ENCODE data around the gene ZNF277.

- TF ChIP-seq POLR2A (IDR thresholded peaks at IDR 0.05) (no peak), CTCF (IDR thresholded peaks at IDR 0.05) (no peak), POLR2AphosphoS5 (IDR thresholded peaks at IDR 0.05) (no peak), EP300 (IDR thresholded peaks at IDR 0.05) (no peak)
These were observed 73.8 kb downstream of the ZNF277 start for GRCh38 chr7:112280267-112280666.
